Stimulated activated CD4-positive, alpha-beta T cell treated with anti-CD3 and anti-CD28 coated beads, Interleukin-12 subunit alpha, Interleukin-12 subunit beta, amount 100 ng/mL, for 4 hours (primary cell): Measurements from ENCODE around the gene RGS10.

Experiments
- DNase-seq: peaks from one replicate; pipeline ENCODE4 v3.0.0-alpha.2; 2020

RGS10 gene

GRCh38 chr10:119517235-119518141 is 25.0 kb downstream of the RGS10 start:
- no peak for DNase-seq

GRCh38 chr10:119516381-119517234 is 25.9 kb downstream of the RGS10 start:
- peak; percentile 57 for DNase-seq

- DNase-seq: no peak
Observed at GRCh38 chr10:119515511-119516045, 26.9 kb downstream of the RGS10 start.

GRCh38 chr10:119514819-119515218 is 27.7 kb downstream of the RGS10 start:
- DNase-seq: no peak

- DNase-seq: no peak
Observed at GRCh38 chr10:119511828-119512515, 30.5 kb downstream of the RGS10 start.

- DNase-seq: no peak
Observed at GRCh38 chr10:119509909-119510451, 32.5 kb downstream of the RGS10 start.

GRCh38 chr10:119507115-119507514 is 35.4 kb downstream of the RGS10 start:
- DNase-seq: no peak

GRCh38 chr10:119505588-119506315 is 36.8 kb downstream of the RGS10 start:
- no peak for DNase-seq

- no peak for DNase-seq
Observed at GRCh38 chr10:119505131-119505551, 37.4 kb downstream of the RGS10 start.

GRCh38 chr10:119504651-119505050 is 37.9 kb downstream of the RGS10 start:
- DNase-seq: no peak

- DNase-seq: no peak
Observed at GRCh38 chr10:119503821-119504220, 38.7 kb downstream of the RGS10 start.

GRCh38 chr10:119502618-119503155 is 39.8 kb downstream of the RGS10 start:
- no peak for DNase-seq

GRCh38 chr10:119502209-119502608 is 40.3 kb downstream of the RGS10 start:
- peak; percentile 58 for DNase-seq

GRCh38 chr10:119501690-119502089 is 40.8 kb downstream of the RGS10 start:
- DNase-seq: no peak

- DNase-seq: no peak
Observed at GRCh38 chr10:119500821-119501220, 41.7 kb downstream of the RGS10 start.

GRCh38 chr10:119500123-119500795 is 42.3 kb downstream of the RGS10 start:
- DNase-seq: no peak

- no peak for DNase-seq
Observed at GRCh38 chr10:119499677-119500002, 42.9 kb downstream of the RGS10 start.

- DNase-seq: no peak
Observed at GRCh38 chr10:119498889-119499676, 43.4 kb downstream of the RGS10 start.

- no peak for DNase-seq
Observed at GRCh38 chr10:119497243-119497642, 45.3 kb downstream of the RGS10 start.

GRCh38 chr10:119496273-119496672 is 46.2 kb downstream of the RGS10 start:
- DNase-seq: no peak
